Measurements from ENCODE around the gene KIF13A. TPM values are rescaled to one million over a fixed set of nuclear protein-coding genes. Genes with fewer than 3 reads are reported as not detected.
A peak's percentile ranks its signal among the peaks of the same experiment; 100 is the strongest.

Gene KIF13A
- total and polyA plus RNA-seq, 4 donors = 4.3 to 28.1 (median 10.6) TPM

- DNase-seq (ENCODE audit: low spot score) = no peak
- no peaks in the 10 kb centered on the region for H3K27me3 ChIP-seq (ENCODE audit: control insufficient read depth in 4 of 4, insufficient read depth in 4 of 4, low read length in 3 of 4)
- H3K9me3 ChIP-seq (ENCODE audit: control insufficient read depth in 4 of 4, low read length in 3 of 4) = no peaks in the 10 kb centered on the region
- H3K27ac ChIP-seq (ENCODE audit: low read depth in 1 of 2, low read length in 2 of 2) = no peak overlapping the region
- TF ChIP-seq SP1 (IDR thresholded peaks at IDR 0.05) = no peak
- TF ChIP-seq FOXA1 (IDR thresholded peaks at IDR 0.05) = no peak
- no peak for TF ChIP-seq REST (IDR thresholded peaks at IDR 0.05)
- no peak for TF ChIP-seq EGR1 (IDR thresholded peaks at IDR 0.05; ENCODE audit: low read depth in 2 of 2)
- no peak for TF ChIP-seq NR2F2 (IDR thresholded peaks at IDR 0.05)
- no peak for TF ChIP-seq GABPA (IDR thresholded peaks at IDR 0.05 in 1 of 2, conservative IDR thresholded peaks at IDR 0.05 in 1 of 2)
- TF ChIP-seq HNF4G (IDR thresholded peaks at IDR 0.05) = no peak
- H3K4me1 ChIP-seq (ENCODE audit: control insufficient read depth in 4 of 4, insufficient read depth in 4 of 4, low read length in 3 of 4) = peaks cover 0 to 2% (median 0%) of the 10 kb centered on the region in 4 donors
- WGBS = 66% methylated on average over 1 of the region's 1 CpG
- H3K9ac ChIP-seq (ENCODE audit: low read depth in 1 of 2, low read length in 2 of 2) = no peak overlapping the region
- H3K4me3 ChIP-seq (ENCODE audit: low read depth in 1 of 3, low read length in 3 of 3) = no peak overlapping the region
- no peaks in the 10 kb centered on the region for H3K36me3 ChIP-seq (ENCODE audit: control insufficient read depth in 4 of 4, insufficient read depth in 3 of 4, low read depth in 1 of 4, low read length in 3 of 4)
Measured at GRCh38 chr6:17867880-17868279, 119.6 kb downstream of the KIF13A start.

GRCh38 chr6:17866876-17867444, 120.5 kb downstream of the KIF13A start:
- H3K27me3 ChIP-seq (ENCODE audit: control insufficient read depth in 4 of 4, insufficient read depth in 4 of 4, low read length in 3 of 4) = no peaks in the 10 kb centered on the region
- H3K4me1 ChIP-seq (ENCODE audit: control insufficient read depth in 4 of 4, insufficient read depth in 4 of 4, low read length in 3 of 4) = peaks cover 0 to 2% (median 0%) of the 10 kb centered on the region in 4 donors

GRCh38 chr6:17865798-17866725, 121.4 kb downstream of the KIF13A start:
- Histone ChIP-seq H3K27me3 (ENCODE audit: control insufficient read depth in 4 of 4, insufficient read depth in 4 of 4, low read length in 3 of 4) (no peaks in the 10 kb centered on the region), H3K4me3 (ENCODE audit: low read depth in 1 of 3, low read length in 3 of 3) (no peak overlapping the region), H3K9ac (ENCODE audit: low read depth in 1 of 2, low read length in 2 of 2) (no peak overlapping the region), H3K4me1 (ENCODE audit: control insufficient read depth in 4 of 4, insufficient read depth in 4 of 4, low read length in 3 of 4) (peaks cover 0 to 2% (median 0%) of the 10 kb centered on the region in 4 donors), H3K27ac (ENCODE audit: low read depth in 1 of 2, low read length in 2 of 2) (no peak overlapping the region), H3K9me3 (ENCODE audit: control insufficient read depth in 4 of 4, low read length in 3 of 4) (no peaks in the 10 kb centered on the region), H3K36me3 (ENCODE audit: control insufficient read depth in 4 of 4, insufficient read depth in 3 of 4, low read depth in 1 of 4, low read length in 3 of 4) (peaks cover 0 to 2% (median 0%) of the 10 kb centered on the region in 4 donors)
- TF ChIP-seq JUND (IDR thresholded peaks at IDR 0.05) = no peak
- TF ChIP-seq FOXA1 (IDR thresholded peaks at IDR 0.05) = no peak
- no peak for TF ChIP-seq HNF4A (conservative IDR thresholded peaks at IDR 0.05)
- no peak for TF ChIP-seq NR2F2 (IDR thresholded peaks at IDR 0.05)
- TF ChIP-seq GABPA (IDR thresholded peaks at IDR 0.05 in 1 of 2, conservative IDR thresholded peaks at IDR 0.05 in 1 of 2) = no peak
- TF ChIP-seq ZBTB33 (IDR thresholded peaks at IDR 0.05) = no peak
- TF ChIP-seq SP1 (IDR thresholded peaks at IDR 0.05) = no peak
- TF ChIP-seq RXRA (IDR thresholded peaks at IDR 0.05) = no peak
- no peak for TF ChIP-seq TAF1 (conservative IDR thresholded peaks at IDR 0.05)
- TF ChIP-seq YY1 (IDR thresholded peaks at IDR 0.05) = no peak
- no peak for TF ChIP-seq MAX (IDR thresholded peaks at IDR 0.05)
- TF ChIP-seq EGR1 (IDR thresholded peaks at IDR 0.05; ENCODE audit: low read depth in 2 of 2) = no peak
- no peak for TF ChIP-seq ATF3 (IDR thresholded peaks at IDR 0.05)
- 92% methylated on average over 6 of the region's 6 CpGs for WGBS
- DNase-seq (ENCODE audit: low spot score) = no peak

More at GRCh38 chr6:17866876-17867444, 120.5 kb downstream of the KIF13A start:
- no peak for DNase-seq (ENCODE audit: low spot score)
- Histone ChIP-seq H3K4me3 (ENCODE audit: low read depth in 1 of 3, low read length in 3 of 3) (no peak overlapping the region), H3K9ac (ENCODE audit: low read depth in 1 of 2, low read length in 2 of 2) (no peak overlapping the region), H3K9me3 (ENCODE audit: control insufficient read depth in 4 of 4, low read length in 3 of 4) (no peaks in the 10 kb centered on the region), H3K36me3 (ENCODE audit: control insufficient read depth in 4 of 4, insufficient read depth in 3 of 4, low read depth in 1 of 4, low read length in 3 of 4) (peaks cover 0 to 2% (median 0%) of the 10 kb centered on the region in 4 donors), H3K27ac (ENCODE audit: low read depth in 1 of 2, low read length in 2 of 2) (no peak overlapping the region)
- WGBS = 87% methylated on average over 1 of the region's 1 CpG
- TF ChIP-seq SP1 (IDR thresholded peaks at IDR 0.05) = no peak
- peak; percentile 32 for TF ChIP-seq NR2F2 (IDR thresholded peaks at IDR 0.05)
